NCI-H1930 (cell line): ENCODE results near the gene CACNA2D4.

ENCODE experiments used
- DNase-seq, 2 experiments: peaks; one replicate each; lab custom pipeline; 2025; lab: John Stamatoyannopoulos, UW

The CACNA2D4 gene

DNA sequence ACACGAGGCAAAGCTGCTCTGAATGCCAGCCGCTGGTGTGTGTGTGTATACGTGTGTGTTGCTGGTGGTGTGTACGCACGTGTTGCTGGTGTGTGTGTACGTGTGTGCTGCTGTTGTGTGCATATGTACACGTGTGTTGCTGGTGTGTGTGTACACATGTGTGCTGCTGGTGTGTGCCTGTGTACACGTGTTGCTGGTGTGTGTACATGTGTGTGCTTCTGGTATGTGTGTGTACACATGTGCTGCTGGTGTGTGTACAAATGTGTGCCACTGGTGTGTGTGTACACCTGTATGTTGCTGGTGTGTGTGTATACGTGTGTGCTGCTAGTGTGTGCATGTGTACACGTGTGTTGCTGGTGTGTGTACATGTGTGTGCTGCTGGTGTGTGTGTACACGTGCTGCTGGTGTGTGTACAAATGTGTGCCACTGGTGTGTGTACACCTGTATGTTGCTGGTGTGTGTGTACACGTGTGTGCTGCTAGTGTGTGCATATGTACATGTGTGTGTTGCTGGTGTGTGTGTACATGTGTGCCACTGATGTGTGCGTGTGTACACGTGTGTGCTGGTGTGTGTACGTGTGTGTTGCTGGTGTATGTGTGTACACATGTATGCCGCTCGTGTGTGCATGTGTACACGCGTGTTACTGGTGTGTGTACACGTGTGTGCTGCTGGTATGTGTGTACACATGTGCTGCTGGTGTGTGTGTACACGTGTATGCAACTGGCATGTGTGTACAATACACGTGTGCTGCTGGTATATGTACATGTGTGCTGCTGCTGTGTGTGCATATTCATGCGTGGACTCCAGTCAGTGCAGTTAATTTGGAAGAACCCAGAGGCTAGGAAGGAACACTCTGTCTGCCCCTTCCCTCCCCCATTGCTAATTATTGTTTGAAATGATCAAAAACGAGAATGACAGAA lies 47.2 kb downstream of the CACNA2D4 start:
- DNase-seq = no peak

- no peak for DNase-seq
These were observed 48.4 kb downstream of the CACNA2D4 start for GRCh38 chr12:1870086-1870485.

- DNase-seq = no peak
These were observed 49.3 kb downstream of the CACNA2D4 start for GRCh38 chr12:1869145-1869544.

- DNase-seq = no peak
These were observed 53.1 kb downstream of the CACNA2D4 start for GRCh38 chr12:1865284-1865866.

DNA sequence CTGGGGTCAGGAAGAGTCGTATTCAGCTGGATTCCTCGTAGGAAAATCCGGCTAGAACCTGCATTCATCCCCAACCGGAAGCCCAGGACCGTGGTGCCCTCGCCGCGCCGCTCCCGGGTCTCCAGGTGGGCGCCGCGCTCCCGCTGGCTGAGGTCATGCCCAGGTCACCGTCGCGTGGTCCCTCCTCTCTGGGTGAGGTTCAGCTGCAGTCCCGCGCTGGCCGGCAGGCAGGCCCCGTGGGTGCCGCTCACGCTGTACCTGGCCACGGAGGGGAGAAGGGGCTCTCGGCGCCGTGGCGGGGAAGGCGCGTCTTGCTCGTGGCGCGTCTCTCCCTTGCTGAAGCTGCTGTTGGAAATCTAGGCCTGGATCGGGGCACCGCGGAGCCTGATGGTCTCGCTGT lies 53.6 kb downstream of the CACNA2D4 start:
- DNase-seq = no peak

DNA sequence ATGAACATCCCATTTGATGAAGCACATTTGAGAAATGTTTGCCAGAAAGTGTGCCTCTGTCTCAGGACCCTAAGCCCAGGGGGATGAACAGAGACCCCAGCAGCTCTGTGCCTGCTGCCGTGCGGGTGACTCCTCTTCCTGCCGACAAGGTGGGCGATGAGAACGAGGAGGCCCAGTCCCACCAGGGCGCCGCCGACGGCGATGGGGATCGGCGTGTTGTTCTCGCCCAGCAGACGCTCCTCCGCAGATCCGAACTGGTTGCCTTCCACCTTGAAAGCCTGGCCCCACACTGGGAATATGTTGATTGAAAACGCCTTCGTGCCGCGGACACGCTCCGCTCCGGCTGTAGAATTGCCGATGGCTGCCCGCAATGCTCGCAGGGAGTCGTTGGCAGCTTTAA lies 54.0 kb downstream of the CACNA2D4 start:
- DNase-seq = no peak

DNA sequence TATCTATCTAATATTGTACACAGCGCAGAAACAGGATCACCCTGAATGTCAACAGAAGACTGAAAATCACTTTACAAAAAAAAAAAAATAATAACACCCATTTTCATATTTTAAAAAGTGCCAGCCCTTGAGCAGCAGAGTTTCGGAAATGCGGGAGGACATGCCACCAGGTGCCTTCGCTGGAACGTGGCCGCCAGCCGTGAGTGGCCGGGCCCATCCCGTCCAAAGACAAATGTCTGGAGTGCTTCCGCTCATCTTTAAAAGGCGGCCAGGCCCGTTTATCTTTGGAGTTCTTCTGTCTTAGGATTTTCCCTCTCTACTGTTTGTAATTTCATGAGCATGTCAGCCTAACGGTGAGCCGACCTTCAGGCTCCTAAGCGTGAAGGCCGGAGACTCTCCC lies 54.6 kb downstream of the CACNA2D4 start:
- DNase-seq = no peak

GRCh38 chr12:1862973-1863372 lies 55.5 kb downstream of the CACNA2D4 start:
- DNase-seq = no peak

GRCh38 chr12:1859643-1860042 lies 58.8 kb downstream of the CACNA2D4 start:
- DNase-seq = no peak

- no peak for DNase-seq
These were observed 60.0 kb downstream of the CACNA2D4 start for GRCh38 chr12:1858456-1858855.

DNA sequence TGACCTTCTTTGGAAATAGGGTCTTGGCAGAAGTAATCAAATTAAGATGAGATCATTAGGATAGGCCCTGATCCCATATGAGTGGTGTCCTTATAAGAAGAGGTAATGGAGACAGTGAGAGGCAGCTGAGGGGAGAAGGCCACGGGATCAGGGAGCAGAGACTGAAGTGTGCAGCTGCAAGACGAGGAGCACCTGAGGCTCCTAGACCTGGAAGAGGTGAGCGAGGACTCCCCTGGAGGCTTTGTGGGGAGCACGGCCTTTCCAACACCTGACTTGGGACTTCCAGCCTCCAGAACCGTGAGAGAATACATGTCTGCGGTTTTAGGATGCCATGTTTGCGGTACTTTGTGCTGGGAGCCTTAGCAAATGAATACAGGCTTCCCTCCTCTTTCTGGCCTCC lies 60.6 kb downstream of the CACNA2D4 start:
- no peak for DNase-seq

DNA sequence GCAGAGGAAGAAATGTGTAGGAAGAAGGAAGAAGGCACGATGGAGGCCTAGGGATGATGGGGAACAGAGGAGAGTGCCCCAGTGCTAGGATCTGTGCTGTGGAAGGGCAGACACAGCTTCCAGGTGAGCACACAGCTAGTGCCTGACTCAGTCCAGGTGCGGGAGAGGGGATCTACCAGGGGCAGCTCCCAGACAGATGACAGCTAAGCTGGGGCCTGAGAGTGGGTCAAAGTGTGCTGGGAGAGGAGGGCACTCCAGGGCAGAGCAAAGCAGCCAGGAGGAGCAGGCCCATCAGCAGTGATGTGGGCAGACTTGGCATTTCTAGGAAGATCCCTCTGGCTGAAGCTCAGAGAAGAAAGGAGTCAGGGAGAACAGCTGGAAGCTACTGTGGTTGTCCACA lies 61.4 kb downstream of the CACNA2D4 start:
- no peak for DNase-seq

- no peak for DNase-seq
These were observed 63.2 kb downstream of the CACNA2D4 start for GRCh38 chr12:1855241-1855640.

DNA sequence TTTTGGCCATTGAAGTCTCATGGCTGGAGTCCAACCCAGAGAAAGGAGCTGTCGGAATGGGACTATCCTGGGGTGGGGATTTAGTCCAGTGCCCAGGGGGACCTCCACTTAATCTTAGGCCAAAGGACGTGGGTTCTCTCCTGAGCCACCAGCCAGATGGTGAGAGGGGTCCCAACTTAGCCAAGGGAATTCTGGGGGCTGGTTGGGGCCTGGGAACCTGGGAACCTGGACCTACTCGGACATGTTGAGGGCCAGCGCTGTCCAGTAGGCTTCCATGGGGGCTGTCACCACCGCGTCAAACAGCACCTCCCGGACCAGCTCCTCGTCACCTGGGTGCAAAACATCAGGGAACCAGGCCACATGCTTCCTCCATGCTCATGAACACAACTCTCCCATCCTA lies 64.7 kb downstream of the CACNA2D4 start:
- DNase-seq = no peak

- no peak for DNase-seq
These were observed 66.4 kb downstream of the CACNA2D4 start for GRCh38 chr12:1852076-1852475.

GRCh38 chr12:1851151-1851701 lies 67.2 kb downstream of the CACNA2D4 start:
- DNase-seq = no peak

- no peak for DNase-seq
These were observed 69.7 kb downstream of the CACNA2D4 start for GRCh38 chr12:1848745-1849144.

- no peak for DNase-seq
These were observed 70.3 kb downstream of the CACNA2D4 start for GRCh38 chr12:1848146-1848545.

- DNase-seq = no peak
These were observed 71.0 kb downstream of the CACNA2D4 start for GRCh38 chr12:1847411-1847810.

- no peak for DNase-seq
These were observed 71.7 kb downstream of the CACNA2D4 start for GRCh38 chr12:1846421-1847405.

DNA sequence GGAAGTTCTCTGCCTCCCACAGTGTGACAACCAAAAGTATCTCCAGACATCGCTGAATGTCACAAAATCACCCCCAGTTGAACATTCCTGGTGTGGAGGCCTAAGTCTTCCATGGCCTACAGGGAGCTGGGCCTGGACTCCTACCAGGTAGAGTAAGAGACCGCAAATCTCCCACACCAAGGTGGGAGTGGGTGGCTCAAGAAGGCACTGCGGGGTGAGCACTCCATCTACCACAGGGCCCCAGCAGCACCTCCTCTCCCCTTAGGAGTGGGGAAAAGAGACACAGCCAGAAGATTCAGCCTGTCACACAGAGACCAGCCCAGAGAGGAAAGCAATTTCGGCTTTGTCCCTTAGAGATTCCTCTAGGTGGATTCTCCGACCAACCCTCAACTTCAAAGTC lies 72.6 kb downstream of the CACNA2D4 start:
- no peak for DNase-seq

GRCh38 chr12:1845427-1845826 lies 73.0 kb downstream of the CACNA2D4 start:
- no peak for DNase-seq
